IMR-90 (cell line): ENCODE measurements around the gene TK2. TPM values are rescaled to one million over a fixed set of nuclear protein-coding genes. Genes with fewer than 3 reads are reported as not detected.

ENCODE experiments used
- ATAC-seq: fragments of 200-7000 bp; cut with Tn5 transposase; 2 replicates; pipeline ENCODE4 v1.9.1; 2020; ENCODE audit warnings: low read depth, mild to moderate bottlenecking, moderate library complexity
- BruUV-seq: library from RNA; stranded (reverse); fragments of 400-500 nt; replicated peaks from 2 replicates; lab custom pipeline; 2021; lab: Mats Ljungman, UMichigan
- CTCF ChIA-PET: fragments of 300-600 bp; formaldehyde crosslinking; extraction: SDS; loops from one replicate; lab custom pipeline; 2021; ENCODE audit warnings: antibody characterized with exemption; lab: Yijun Ruan, JAX
- POLR2A ChIA-PET: fragments of 300-600 bp; sonication (Branson Sonifier 250); formaldehyde crosslinking; loops from one replicate; lab custom pipeline; 2022; ENCODE audit warnings: antibody characterized with exemption; ENCODE audit not compliant: unreplicated experiment; lab: Charles Lee
- DNase-seq: peaks from one replicate; pipeline ENCODE4 v3.0.0; 2013
- H2AFZ ChIP-seq: replicated peaks from 2 replicates; pipeline ENCODE3; 2013; ENCODE audit warnings: low read length, mild to moderate bottlenecking; ENCODE audit not compliant: poor library complexity
- H2AK5ac ChIP-seq: 2 replicates; pipeline ENCODE4 v1.6.1; 2013; ENCODE audit warnings: low read depth, low read length, inconsistent platforms
- H2AK9ac ChIP-seq: replicated peaks from 2 replicates; pipeline ENCODE3; 2013; ENCODE audit warnings: mild to moderate bottlenecking, low read depth, low read length, moderate library complexity; ENCODE audit not compliant: poor library complexity
- H2BK120ac ChIP-seq: 2 replicates; pipeline ENCODE4 v1.6.1; 2013; ENCODE audit warnings: low read depth, low read length, inconsistent platforms
- H2BK15ac ChIP-seq: 3 replicates; pipeline ENCODE4 v1.6.1; 2013; ENCODE audit warnings: low read depth, low read length, inconsistent platforms
- H2BK20ac ChIP-seq: 2 replicates; pipeline ENCODE4 v1.6.1; 2013; ENCODE audit warnings: low read depth, mild to moderate bottlenecking, inconsistent platforms, low read length, moderate library complexity
- H2BK5ac ChIP-seq: 2 replicates; pipeline ENCODE4 v1.6.1; 2013; ENCODE audit warnings: mild to moderate bottlenecking, low read depth, low read length, inconsistent platforms; ENCODE audit not compliant: poor library complexity, severe bottlenecking
- H3K14ac ChIP-seq: replicated peaks from 2 replicates; pipeline ENCODE4 v1.6.1; 2013; ENCODE audit warnings: low read depth, low read length, inconsistent platforms
- H3K18ac ChIP-seq: 2 replicates; pipeline ENCODE4 v1.6.1; 2013; ENCODE audit warnings: low read depth, low read length, control low read depth
- H3K23ac ChIP-seq: 2 replicates; pipeline ENCODE4 v1.6.1; 2013; ENCODE audit warnings: low read depth, low read length, inconsistent platforms
- H3K27ac ChIP-seq: 2 replicates; pipeline ENCODE4 v1.5.1; 2013; ENCODE audit warnings: mild to moderate bottlenecking, control low read depth, low read length; ENCODE audit not compliant: insufficient read depth
- H3K27me3 ChIP-seq: 2 replicates; pipeline ENCODE4 v1.6.1; 2013; ENCODE audit warnings: low read length; ENCODE audit not compliant: control insufficient read depth, insufficient read depth
- H3K36me3 ChIP-seq: 2 replicates; pipeline ENCODE4 v1.6.1; 2013; ENCODE audit warnings: low read length, mixed read lengths; ENCODE audit not compliant: control insufficient read depth, insufficient read depth
- H3K4ac ChIP-seq: 2 replicates; pipeline ENCODE4 v1.6.1; 2013; ENCODE audit warnings: low read depth, low read length, inconsistent platforms
- H3K4me1 ChIP-seq: 2 replicates; pipeline ENCODE4 v1.6.1; 2013; ENCODE audit warnings: low read length, mixed read lengths; ENCODE audit not compliant: control insufficient read depth, insufficient read depth
- H3K4me2 ChIP-seq: 2 replicates; pipeline ENCODE4 v1.6.1; 2013; ENCODE audit warnings: low read depth, mild to moderate bottlenecking, control low read depth, low read length, moderate library complexity
- H3K4me3 ChIP-seq: 2 replicates; pipeline ENCODE4 v1.5.1; 2013; ENCODE audit warnings: low read depth, mild to moderate bottlenecking, control low read depth, low read length, moderate library complexity; ENCODE audit not compliant: insufficient read depth
- H3K56ac ChIP-seq: 2 replicates; pipeline ENCODE4 v1.6.1; 2013; ENCODE audit warnings: low read length, inconsistent platforms; ENCODE audit not compliant: insufficient read depth; ENCODE audit errors: extremely low read depth
- H3K79me1 ChIP-seq, 2 experiments: 2 replicates each; pipeline ENCODE4 v1.6.1; 2013; ENCODE audit warnings: low read length in 2 of 2, inconsistent platforms in 1 of 2, low read depth in 1 of 2
- H3K9ac ChIP-seq: 2 replicates; pipeline ENCODE4 v1.6.1; 2013; ENCODE audit warnings: low read depth, low read length, control low read depth
- H3K9me1 ChIP-seq: 2 replicates; pipeline ENCODE4 v1.6.1; 2013; ENCODE audit warnings: low read length, inconsistent platforms; ENCODE audit not compliant: insufficient read depth
- H3K9me3 ChIP-seq: 2 replicates; pipeline ENCODE4 v1.6.1; 2013; ENCODE audit warnings: low read length; ENCODE audit not compliant: control insufficient read depth, insufficient read depth
- H4K20me1 ChIP-seq: 2 replicates; pipeline ENCODE4 v1.6.1; 2013; ENCODE audit warnings: low read length, inconsistent platforms; ENCODE audit not compliant: insufficient read depth
- H4K5ac ChIP-seq: 2 replicates; pipeline ENCODE4 v1.6.1; 2013; ENCODE audit warnings: mild to moderate bottlenecking, low read depth, low read length, control low read depth
- H4K8ac ChIP-seq, 2 experiments: 2 replicates each; pipeline ENCODE4 v1.6.1; 2013; ENCODE audit warnings: low read depth in 2 of 2, low read length in 2 of 2, control low read depth in 1 of 2, inconsistent platforms in 1 of 2
- H4K91ac ChIP-seq: 2 replicates; pipeline ENCODE4 v1.6.1; 2013; ENCODE audit warnings: low read depth, low read length, inconsistent platforms; ENCODE audit not compliant: insufficient read depth
- BHLHE40 ChIP-seq: fragments of 150-350 bp; IDR thresholded peaks from 2 replicates; pipeline ENCODE4 v1.6.1; 2016; ENCODE audit warnings: mild to moderate bottlenecking, low read depth, low read length
- CEBPB ChIP-seq: IDR thresholded peaks from 2 replicates; pipeline ENCODE4 v1.6.1; 2012; ENCODE audit warnings: low read depth, low read length, improper control_type of control experiment
- CHD1 ChIP-seq: IDR thresholded peaks from 2 replicates; pipeline ENCODE4 v1.6.1; 2012; ENCODE audit warnings: low read depth, low read length, improper control_type of control experiment
- FOS ChIP-seq: fragments of 150-350 bp; IDR thresholded peaks from 2 replicates; pipeline ENCODE4 v1.6.1; 2016; ENCODE audit warnings: low read depth, low read length
- MAFK ChIP-seq: IDR thresholded peaks from 2 replicates; pipeline ENCODE4 v1.6.1; 2012; ENCODE audit warnings: low read depth, low read length, improper control_type of control experiment
- MAZ ChIP-seq: IDR thresholded peaks from 2 replicates; pipeline ENCODE4 v1.6.1; 2012; ENCODE audit warnings: low read depth, mild to moderate bottlenecking, low read length, improper control_type of control experiment, moderate library complexity, borderline replicate concordance
- MXI1 ChIP-seq: IDR thresholded peaks from 2 replicates; pipeline ENCODE4 v1.6.1; 2012; ENCODE audit warnings: low read depth, mild to moderate bottlenecking, low read length, moderate library complexity, borderline replicate concordance
- NFE2L2 ChIP-seq: fragments of 150-350 bp; IDR thresholded peaks from 2 replicates; pipeline ENCODE4 v1.6.1; 2016; ENCODE audit warnings: low read depth, mild to moderate bottlenecking, low read length
- POLR2A ChIP-seq: IDR thresholded peaks from 2 replicates; pipeline ENCODE4 v1.6.1; 2012; ENCODE audit warnings: mild to moderate bottlenecking, low read depth, low read length
- RAD21 ChIP-seq: IDR thresholded peaks from 2 replicates; pipeline ENCODE4 v1.6.1; 2012; ENCODE audit warnings: low read length, improper control_type of control experiment
- RCOR1 ChIP-seq: IDR thresholded peaks from 2 replicates; pipeline ENCODE4 v1.6.1; 2012; ENCODE audit warnings: mild to moderate bottlenecking, low read length, improper control_type of control experiment; ENCODE audit not compliant: insufficient replicate concordance
- RFX5 ChIP-seq: IDR thresholded peaks from 2 replicates; pipeline ENCODE4 v1.8.0; 2012; ENCODE audit warnings: low read depth, mild to moderate bottlenecking, low read length, moderate library complexity
- SMC3 ChIP-seq: fragments of 150-350 bp; IDR thresholded peaks from 2 replicates; pipeline ENCODE4 v1.6.1; 2016; ENCODE audit warnings: low read depth, mild to moderate bottlenecking, antibody characterized with exemption, low read length, moderate library complexity
- WGBS, 2 experiments: methylation state at CpG; one replicate each; pipeline versions ENCODE4 v1.1.5 to v1.1.7; 2013; ENCODE audit warnings: missing lambda C conversion rate in 2 of 2; ENCODE audit not compliant: insufficient read length in 1 of 2; ENCODE audit errors: extremely low coverage in 2 of 2; 5-methylcytosine and 5-hydroxymethylcytosine counted together
- dilution Hi-C: fragments of 300-500 bp; cut with HindIII; formaldehyde crosslinking; loops from one replicate; pipeline ENCODE4 v1.14.3; 2018; ENCODE audit warnings: low sequenced_read_pairs; ENCODE audit not compliant: unreplicated experiment
- in situ Hi-C: fragments of 300-500 bp; cut with MboI; formaldehyde crosslinking; loops from 3 replicates; pipeline ENCODE4 v1.14.3; 2019; ENCODE audit warnings: low sequenced_read_pairs, inconsistent platforms, mixed read lengths
- intact Hi-C: fragments of 100-400 bp; cut with micrococcal nuclease; formaldehyde crosslinking; loops from 2 replicates; pipeline ENCODE4 v1.10.0; 2022
- polyA plus RNA-seq, 3 experiments: library from polyadenylated mRNA; depleted of rRNA; stranded (reverse); fragments of >200 nt; gene quantifications; 2 replicates each; pipeline ENCODE4 v1.2.3, GENCODE V29; 2012; ENCODE audit warnings: low replicate concordance in 1 of 3
- total RNA-seq: library from RNA; depleted of rRNA; stranded (reverse); fragments of >200 nt; gene quantifications from 2 replicates; pipeline ENCODE4 v1.2.3, GENCODE V29; 2012
- TF ChIP-seq, protein P1 (sequence below): fragments of 150-350 bp; IDR thresholded peaks from 2 replicates; pipeline ENCODE4 v1.6.1; 2017; ENCODE audit warnings: mild to moderate bottlenecking, antibody characterized with exemption, low read length, low read depth
- TF ChIP-seq, protein P2 (sequence below): conservative IDR thresholded peaks from 2 replicates; pipeline ENCODE4 v1.5.1; 2012; ENCODE audit warnings: mild to moderate bottlenecking, low read depth, low read length, improper control_type of control experiment
- TF ChIP-seq, protein P3 (sequence below): fragments of 150-350 bp; IDR thresholded peaks from 2 replicates; pipeline ENCODE4 v1.6.1; 2016; ENCODE audit warnings: low read depth, mild to moderate bottlenecking, low read length, moderate library complexity, borderline replicate concordance

TK2 gene
- total and polyA plus RNA-seq, 2 of the 4 experiments (the other 2 are of a cell fraction): 14.7 to 16.5 TPM

DNA sequence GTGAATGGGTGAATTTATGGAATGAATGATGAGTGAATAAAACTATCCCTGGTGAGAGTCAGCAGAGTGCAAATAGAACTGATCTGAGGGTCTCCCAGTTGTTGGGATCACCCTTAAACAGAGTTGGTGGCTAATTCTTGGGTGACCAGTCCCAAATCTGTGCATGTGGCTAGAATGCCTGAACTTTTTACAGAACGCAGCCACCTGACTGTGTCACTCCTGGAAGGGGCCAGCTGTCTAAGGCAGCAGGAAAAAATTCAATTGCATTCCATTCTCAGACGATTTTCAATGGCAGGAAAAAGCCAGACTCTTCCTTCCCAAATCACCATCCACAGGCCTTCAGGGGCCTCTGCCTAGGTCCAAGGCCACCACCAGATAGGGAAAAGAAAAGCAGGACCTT, 79.4 kb downstream of the TK2 start:
- Histone ChIP-seq H3K4ac (no peak overlapping the region), H2BK5ac (no peak overlapping the region), H4K20me1 (no peaks in the 10 kb centered on the region), H3K4me2 (no peak overlapping the region), H2BK15ac (no peak overlapping the region), H3K18ac (no peak overlapping the region), H3K4me1 (no peaks in the 10 kb centered on the region), H3K9me3 (peaks cover 5% of the 10 kb centered on the region; the same call in 1 of the 2 replicates), H3K14ac (no peak overlapping the region), H3K9me1 (no peaks in the 10 kb centered on the region), H3K27ac (no peak overlapping the region), H3K23ac (no peak overlapping the region), H2AFZ (no peak overlapping the region), H3K27me3 (peaks cover 45% of the 10 kb centered on the region), H3K79me1 (no peaks in the 10 kb centered on the region), H4K91ac (no peak overlapping the region), H3K36me3 (no peaks in the 10 kb centered on the region), H3K9ac (no peak overlapping the region), H2AK9ac (no peak overlapping the region), H3K56ac (no peak overlapping the region), H4K5ac (no peak overlapping the region), H2BK20ac (no peak overlapping the region), H4K8ac (no peak overlapping the region), H2AK5ac (no peak overlapping the region), H3K4me3 (no peak overlapping the region), H2BK120ac (no peak overlapping the region)
- TF ChIP-seq RAD21: no peak
- TF ChIP-seq NFE2L2: no peak
- TF ChIP-seq SMC3: no peak
- no peak for TF ChIP-seq POLR2A
- no peak for TF ChIP-seq CEBPB
- TF ChIP-seq MAFK: no peak
- no peak for TF ChIP-seq MXI1
- no peak for TF ChIP-seq RCOR1
- TF ChIP-seq, protein P1, sequence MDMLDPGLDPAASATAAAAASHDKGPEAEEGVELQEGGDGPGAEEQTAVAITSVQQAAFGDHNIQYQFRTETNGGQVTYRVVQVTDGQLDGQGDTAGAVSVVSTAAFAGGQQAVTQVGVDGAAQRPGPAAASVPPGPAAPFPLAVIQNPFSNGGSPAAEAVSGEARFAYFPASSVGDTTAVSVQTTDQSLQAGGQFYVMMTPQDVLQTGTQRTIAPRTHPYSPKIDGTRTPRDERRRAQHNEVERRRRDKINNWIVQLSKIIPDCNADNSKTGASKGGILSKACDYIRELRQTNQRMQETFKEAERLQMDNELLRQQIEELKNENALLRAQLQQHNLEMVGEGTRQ: no peak
- TF ChIP-seq CHD1: no peak
- TF ChIP-seq RFX5: no peak
- TF ChIP-seq, protein P2, sequence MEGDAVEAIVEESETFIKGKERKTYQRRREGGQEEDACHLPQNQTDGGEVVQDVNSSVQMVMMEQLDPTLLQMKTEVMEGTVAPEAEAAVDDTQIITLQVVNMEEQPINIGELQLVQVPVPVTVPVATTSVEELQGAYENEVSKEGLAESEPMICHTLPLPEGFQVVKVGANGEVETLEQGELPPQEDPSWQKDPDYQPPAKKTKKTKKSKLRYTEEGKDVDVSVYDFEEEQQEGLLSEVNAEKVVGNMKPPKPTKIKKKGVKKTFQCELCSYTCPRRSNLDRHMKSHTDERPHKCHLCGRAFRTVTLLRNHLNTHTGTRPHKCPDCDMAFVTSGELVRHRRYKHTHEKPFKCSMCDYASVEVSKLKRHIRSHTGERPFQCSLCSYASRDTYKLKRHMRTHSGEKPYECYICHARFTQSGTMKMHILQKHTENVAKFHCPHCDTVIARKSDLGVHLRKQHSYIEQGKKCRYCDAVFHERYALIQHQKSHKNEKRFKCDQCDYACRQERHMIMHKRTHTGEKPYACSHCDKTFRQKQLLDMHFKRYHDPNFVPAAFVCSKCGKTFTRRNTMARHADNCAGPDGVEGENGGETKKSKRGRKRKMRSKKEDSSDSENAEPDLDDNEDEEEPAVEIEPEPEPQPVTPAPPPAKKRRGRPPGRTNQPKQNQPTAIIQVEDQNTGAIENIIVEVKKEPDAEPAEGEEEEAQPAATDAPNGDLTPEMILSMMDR: no peak
- no peak for TF ChIP-seq FOS
- TF ChIP-seq BHLHE40: no peak
- TF ChIP-seq, protein P3, sequence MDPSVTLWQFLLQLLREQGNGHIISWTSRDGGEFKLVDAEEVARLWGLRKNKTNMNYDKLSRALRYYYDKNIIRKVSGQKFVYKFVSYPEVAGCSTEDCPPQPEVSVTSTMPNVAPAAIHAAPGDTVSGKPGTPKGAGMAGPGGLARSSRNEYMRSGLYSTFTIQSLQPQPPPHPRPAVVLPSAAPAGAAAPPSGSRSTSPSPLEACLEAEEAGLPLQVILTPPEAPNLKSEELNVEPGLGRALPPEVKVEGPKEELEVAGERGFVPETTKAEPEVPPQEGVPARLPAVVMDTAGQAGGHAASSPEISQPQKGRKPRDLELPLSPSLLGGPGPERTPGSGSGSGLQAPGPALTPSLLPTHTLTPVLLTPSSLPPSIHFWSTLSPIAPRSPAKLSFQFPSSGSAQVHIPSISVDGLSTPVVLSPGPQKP: no peak
- TF ChIP-seq MAZ: no peak
- ATAC-seq: no peak
- dilution Hi-C loops: no loop called here
- POLR2A ChIA-PET: no interaction called here
- DNase-seq: no peak
- intact Hi-C loops: no loop called here
- BruUV-seq: no TSS peak
- no CpG with 5 or more reads among the region's 2 CpGs for WGBS, 2 experiments
- in situ Hi-C loops: no loop called here
- CTCF ChIA-PET: no interaction called here
